HFF-Myc (cell line): ENCODE data around the gene CRADD.

Experiments used
- DNase-seq: peaks from one replicate; pipeline ENCODE4 v3.0.0-alpha.2; 2011; ENCODE audit warnings: low read depth; ENCODE audit errors: extremely low read depth
- H3K4me3 ChIP-seq: replicated peaks from 2 replicates; pipeline ENCODE4 v1.5.1; 2011; ENCODE audit warnings: low read depth, mild to moderate bottlenecking, control low read depth, low read length
- CTCF ChIP-seq: IDR thresholded peaks from 2 replicates; pipeline ENCODE4 v1.5.1; 2012; ENCODE audit warnings: mild to moderate bottlenecking, low read depth, low read length, control low read depth; ENCODE audit errors: missing control alignments

Gene CRADD

GRCh38 chr12:93657071-93657470 lies 20.1 kb upstream of the CRADD start:
- no peak for DNase-seq
- H3K4me3 ChIP-seq: no peak overlapping the region
- TF ChIP-seq CTCF: no peak

- DNase-seq: no peak
- TF ChIP-seq CTCF: no peak
- no peak overlapping the region for H3K4me3 ChIP-seq
Observed at GRCh38 chr12:93661021-93661420, 16.2 kb upstream of the CRADD start.

- DNase-seq: no peak
- TF ChIP-seq CTCF: no peak
- H3K4me3 ChIP-seq: no peak overlapping the region
Observed at GRCh38 chr12:93663006-93663728, 14.0 kb upstream of the CRADD start.

- H3K4me3 ChIP-seq: no peak overlapping the region
- no peak for DNase-seq
- TF ChIP-seq CTCF: no peak
Observed at GRCh38 chr12:93663729-93664084, 13.5 kb upstream of the CRADD start.

- no peak for DNase-seq
- H3K4me3 ChIP-seq: no peak overlapping the region
- TF ChIP-seq CTCF: no peak
Observed at GRCh38 chr12:93664573-93665138, 12.5 kb upstream of the CRADD start.

- no peak overlapping the region for H3K4me3 ChIP-seq
- DNase-seq: no peak
- no peak for TF ChIP-seq CTCF
Observed at GRCh38 chr12:93667672-93668071, 9.5 kb upstream of the CRADD start.

- no peak for DNase-seq
- H3K4me3 ChIP-seq: no peak overlapping the region
- TF ChIP-seq CTCF: no peak
Observed at GRCh38 chr12:93668919-93669418, 8.2 kb upstream of the CRADD start.
